ENCODE measurements around the gene FILIP1L.

The FILIP1L gene

DNA sequence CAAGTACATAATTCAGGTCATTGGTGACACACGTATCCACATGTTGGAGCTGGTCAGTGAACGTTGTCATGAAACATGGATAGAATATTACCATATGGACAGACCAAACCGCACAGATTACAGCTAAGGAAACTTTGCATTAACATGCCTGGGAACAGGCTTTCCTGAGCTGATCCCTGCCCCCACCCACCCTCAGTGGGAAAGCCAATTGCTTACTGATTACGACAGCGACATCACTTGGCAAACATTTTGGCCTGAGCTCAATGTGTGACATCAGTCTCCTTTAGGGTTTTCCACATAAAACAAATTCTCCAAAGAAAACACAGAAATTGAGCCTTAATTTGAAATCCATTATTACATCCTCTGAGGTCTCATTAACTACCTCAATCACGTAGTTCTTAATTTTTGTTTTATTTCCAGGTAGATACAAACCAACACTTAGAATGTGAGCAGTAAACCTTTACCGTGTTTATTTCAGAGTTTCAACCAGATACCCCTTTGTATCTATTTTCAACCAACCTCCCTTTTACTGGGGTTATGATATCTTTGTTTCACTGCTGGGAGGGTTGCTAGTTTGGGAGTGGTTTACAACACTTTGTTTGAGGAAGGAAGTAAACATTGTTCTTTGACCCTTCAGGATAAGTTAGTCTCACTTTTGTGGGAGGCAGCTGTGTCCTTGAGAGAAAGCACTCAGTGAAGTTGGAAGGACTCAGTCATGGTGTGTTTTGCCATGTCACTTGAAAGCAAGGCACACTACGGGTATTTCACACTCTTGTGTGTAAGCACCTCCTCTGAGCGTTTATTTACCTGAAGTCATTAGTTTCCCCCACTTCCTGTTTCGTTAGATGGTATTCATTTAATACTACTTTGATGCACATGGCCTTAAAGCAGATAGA, 193.6 kb downstream of the FILIP1L start:
- Histone ChIP-seq H3K27ac (ENCODE audit: insufficient read depth, low read length, poor library complexity, severe bottlenecking) (no peak overlapping the region), H3K9me3 (ENCODE audit: control insufficient read depth, low read length) (no peaks in the 10 kb centered on the region), H3K27me3 (replicated peaks; ENCODE audit: control insufficient read depth, insufficient read depth, low read length, poor library complexity, severe bottlenecking) (no peaks in the 10 kb centered on the region), H3K4me1 (ENCODE audit: control insufficient read depth, insufficient read depth, low read length, poor library complexity, severe bottlenecking) (no peaks in the 10 kb centered on the region), H3K4me3 (ENCODE audit: insufficient read depth, low read depth, low read length, poor library complexity, severe bottlenecking) (no peak overlapping the region), H3K36me3 (ENCODE audit: control insufficient read depth, insufficient read depth, low read length) (no peaks in the 10 kb centered on the region)
- DNase-seq: no peak

DNA sequence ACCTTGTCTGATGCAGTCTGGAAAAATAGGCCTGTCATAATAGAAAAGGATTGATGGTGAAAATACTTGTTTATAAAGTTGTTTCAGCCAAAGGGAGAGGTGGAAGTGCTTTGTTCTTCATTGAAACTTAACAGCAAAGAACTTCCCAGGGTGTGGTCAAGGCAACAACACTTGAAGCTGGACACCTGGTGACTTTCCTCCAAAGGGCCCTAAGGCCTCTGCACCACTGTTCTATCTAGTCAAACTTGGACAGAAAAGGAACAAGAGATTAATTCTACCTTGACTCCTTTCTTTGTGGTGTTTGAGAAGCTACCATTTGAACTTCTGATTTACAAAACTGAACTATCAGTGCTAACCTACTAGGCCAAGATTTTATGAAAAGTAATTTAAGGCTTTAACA, 194.6 kb downstream of the FILIP1L start:
- Histone ChIP-seq H3K4me1 (ENCODE audit: control insufficient read depth, insufficient read depth, low read length, poor library complexity, severe bottlenecking) (no peaks in the 10 kb centered on the region), H3K27ac (ENCODE audit: insufficient read depth, low read length, poor library complexity, severe bottlenecking) (no peak overlapping the region), H3K4me3 (ENCODE audit: insufficient read depth, low read depth, low read length, poor library complexity, severe bottlenecking) (no peak overlapping the region), H3K27me3 (replicated peaks; ENCODE audit: control insufficient read depth, insufficient read depth, low read length, poor library complexity, severe bottlenecking) (no peaks in the 10 kb centered on the region), H3K36me3 (ENCODE audit: control insufficient read depth, insufficient read depth, low read length) (no peaks in the 10 kb centered on the region), H3K9me3 (ENCODE audit: control insufficient read depth, low read length) (no peaks in the 10 kb centered on the region)
- DNase-seq: no peak

DNA sequence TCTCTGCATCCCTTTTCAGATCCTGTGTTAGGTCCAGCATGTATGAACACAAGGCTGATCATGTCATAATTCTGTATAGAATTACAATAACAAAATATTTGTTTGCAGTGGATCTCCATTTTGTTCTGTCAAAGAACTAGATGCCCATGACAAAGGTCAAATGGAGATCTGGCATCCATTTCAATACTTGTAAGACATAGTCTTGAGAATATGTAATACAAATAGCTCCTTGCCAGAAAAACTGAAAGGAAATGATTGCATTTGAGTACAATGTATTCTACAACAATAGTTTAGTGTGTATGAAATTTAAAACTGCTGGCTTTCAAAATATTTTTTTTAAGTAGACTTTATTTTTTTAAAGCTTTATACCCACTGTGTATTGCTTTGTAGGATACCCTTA, 195.6 kb downstream of the FILIP1L start:
- Histone ChIP-seq H3K4me1 (ENCODE audit: control insufficient read depth, insufficient read depth, low read length, poor library complexity, severe bottlenecking) (no peaks in the 10 kb centered on the region), H3K36me3 (ENCODE audit: control insufficient read depth, insufficient read depth, low read length) (no peaks in the 10 kb centered on the region)
- DNase-seq: no peak

DNA sequence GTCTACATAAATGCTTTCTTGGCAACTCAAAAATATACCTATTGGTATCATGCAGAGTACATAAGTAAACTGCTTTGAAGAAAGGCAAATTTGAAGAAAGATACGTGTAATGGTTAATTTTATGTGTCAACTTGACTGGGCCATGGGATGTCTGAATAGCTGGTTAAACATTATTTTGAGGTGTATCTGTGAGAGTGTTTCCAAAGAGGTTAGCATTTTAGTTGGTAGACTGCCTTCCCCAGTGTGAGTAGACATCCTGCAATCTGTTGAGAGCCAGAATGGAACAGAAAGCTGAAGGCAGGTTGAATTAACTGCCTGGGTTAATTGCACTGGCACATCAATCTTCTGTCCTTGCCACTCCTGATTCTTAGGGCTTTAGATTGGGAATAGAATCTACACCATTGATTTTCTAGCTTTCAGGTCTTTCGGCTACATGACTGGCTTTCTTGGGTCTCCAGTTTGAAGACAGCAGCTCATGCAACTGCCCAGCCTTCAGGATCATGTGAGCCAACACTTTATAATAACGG, 198.3 kb downstream of the FILIP1L start:
- Histone ChIP-seq H3K9me3 (ENCODE audit: control insufficient read depth, low read length) (no peaks in the 10 kb centered on the region), H3K27ac (ENCODE audit: insufficient read depth, low read length, poor library complexity, severe bottlenecking) (no peak overlapping the region), H3K4me1 (ENCODE audit: control insufficient read depth, insufficient read depth, low read length, poor library complexity, severe bottlenecking) (no peaks in the 10 kb centered on the region), H3K27me3 (replicated peaks; ENCODE audit: control insufficient read depth, insufficient read depth, low read length, poor library complexity, severe bottlenecking) (no peaks in the 10 kb centered on the region), H3K36me3 (ENCODE audit: control insufficient read depth, insufficient read depth, low read length) (no peaks in the 10 kb centered on the region), H3K4me3 (ENCODE audit: insufficient read depth, low read depth, low read length, poor library complexity, severe bottlenecking) (no peak overlapping the region)
- DNase-seq: no peak

More for the DNA sequence above, 195.6 kb downstream of the FILIP1L start:
- Histone ChIP-seq H3K27ac (ENCODE audit: insufficient read depth, low read length, poor library complexity, severe bottlenecking) (no peak overlapping the region), H3K9me3 (ENCODE audit: control insufficient read depth, low read length) (no peaks in the 10 kb centered on the region), H3K27me3 (replicated peaks; ENCODE audit: control insufficient read depth, insufficient read depth, low read length, poor library complexity, severe bottlenecking) (no peaks in the 10 kb centered on the region), H3K4me3 (ENCODE audit: insufficient read depth, low read depth, low read length, poor library complexity, severe bottlenecking) (no peak overlapping the region)

DNA sequence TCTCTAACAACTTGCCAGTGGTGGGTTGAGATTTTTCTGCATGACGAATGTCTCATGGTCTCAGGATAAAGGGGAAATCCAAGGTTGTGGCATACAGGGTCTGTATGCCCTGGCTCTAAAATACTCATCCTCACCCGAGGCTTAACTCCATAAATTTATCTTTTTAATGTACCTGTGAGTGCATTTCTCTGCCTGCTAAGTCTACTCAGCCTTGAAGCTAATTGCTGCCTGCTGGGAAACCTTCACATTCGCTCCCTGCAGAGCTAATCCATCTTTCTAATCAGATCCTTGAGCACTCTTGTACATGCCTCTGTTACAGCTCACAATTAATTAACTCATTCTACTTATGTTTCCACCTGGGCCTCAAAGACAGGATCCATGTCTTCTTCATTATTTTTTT, 202.9 kb downstream of the FILIP1L start:
- no peak for DNase-seq
- H3K4me1 ChIP-seq (ENCODE audit: control insufficient read depth, insufficient read depth, low read length, poor library complexity, severe bottlenecking): no peaks in the 10 kb centered on the region
- H3K36me3 ChIP-seq (ENCODE audit: control insufficient read depth, insufficient read depth, low read length): no peaks in the 10 kb centered on the region
- no peaks in the 10 kb centered on the region for H3K9me3 ChIP-seq (ENCODE audit: control insufficient read depth, low read length)
- H3K27ac ChIP-seq (ENCODE audit: insufficient read depth, low read length, poor library complexity, severe bottlenecking): no peak overlapping the region
- no peaks in the 10 kb centered on the region for H3K27me3 ChIP-seq (replicated peaks; ENCODE audit: control insufficient read depth, insufficient read depth, low read length, poor library complexity, severe bottlenecking)
- no peak overlapping the region for H3K4me3 ChIP-seq (ENCODE audit: insufficient read depth, low read depth, low read length, poor library complexity, severe bottlenecking)

GRCh38 chr3:99910752-99911290, 203.5 kb downstream of the FILIP1L start:
- no peak overlapping the region for H3K27ac ChIP-seq (ENCODE audit: insufficient read depth, low read length, poor library complexity, severe bottlenecking)
- H3K4me1 ChIP-seq (ENCODE audit: control insufficient read depth, insufficient read depth, low read length, poor library complexity, severe bottlenecking): no peaks in the 10 kb centered on the region
- DNase-seq: no peak
- no peaks in the 10 kb centered on the region for H3K27me3 ChIP-seq (replicated peaks; ENCODE audit: control insufficient read depth, insufficient read depth, low read length, poor library complexity, severe bottlenecking)
- no peaks in the 10 kb centered on the region for H3K36me3 ChIP-seq (ENCODE audit: control insufficient read depth, insufficient read depth, low read length)
- no peak overlapping the region for H3K4me3 ChIP-seq (ENCODE audit: insufficient read depth, low read depth, low read length, poor library complexity, severe bottlenecking)
- no peaks in the 10 kb centered on the region for H3K9me3 ChIP-seq (ENCODE audit: control insufficient read depth, low read length)

GRCh38 chr3:99909714-99910495, 204.4 kb downstream of the FILIP1L start:
- H3K9me3 ChIP-seq (ENCODE audit: control insufficient read depth, low read length): no peaks in the 10 kb centered on the region
- H3K4me3 ChIP-seq (ENCODE audit: insufficient read depth, low read depth, low read length, poor library complexity, severe bottlenecking): no peak overlapping the region
- no peak overlapping the region for H3K27ac ChIP-seq (ENCODE audit: insufficient read depth, low read length, poor library complexity, severe bottlenecking)
- H3K4me1 ChIP-seq (ENCODE audit: control insufficient read depth, insufficient read depth, low read length, poor library complexity, severe bottlenecking): no peaks in the 10 kb centered on the region
- H3K36me3 ChIP-seq (ENCODE audit: control insufficient read depth, insufficient read depth, low read length): no peaks in the 10 kb centered on the region
- H3K27me3 ChIP-seq (replicated peaks; ENCODE audit: control insufficient read depth, insufficient read depth, low read length, poor library complexity, severe bottlenecking): no peaks in the 10 kb centered on the region
- no peak for DNase-seq

DNA sequence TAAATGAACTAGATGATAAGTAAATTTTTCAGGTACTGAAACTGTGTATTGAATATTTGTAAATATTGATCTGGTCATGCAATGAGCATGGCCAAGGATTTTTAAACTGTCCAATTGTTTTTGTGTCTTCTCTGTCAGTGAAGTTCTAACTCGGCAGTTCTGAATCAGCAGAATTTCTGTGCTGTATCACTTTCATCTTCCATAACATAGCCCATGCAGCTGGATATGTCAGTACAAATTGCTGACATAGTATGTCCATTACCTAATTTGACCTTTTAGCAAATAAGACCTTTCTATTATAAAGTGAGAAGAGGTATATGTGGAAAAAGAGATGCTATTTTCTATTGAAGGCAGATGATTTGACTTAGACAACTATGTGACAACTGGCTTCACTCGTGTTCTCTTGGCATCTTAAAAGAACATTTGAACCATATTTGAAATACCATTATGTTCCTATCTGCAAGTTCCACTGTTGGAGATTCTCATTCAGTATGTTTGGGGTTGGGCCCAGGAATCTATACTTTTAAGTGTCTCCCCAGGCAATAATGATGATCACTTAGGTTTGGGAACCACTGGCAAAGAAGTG, 206.2 kb downstream of the FILIP1L start:
- no peak for DNase-seq
- H3K27ac ChIP-seq (ENCODE audit: insufficient read depth, low read length, poor library complexity, severe bottlenecking): no peak overlapping the region
- no peak overlapping the region for H3K4me3 ChIP-seq (ENCODE audit: insufficient read depth, low read depth, low read length, poor library complexity, severe bottlenecking)
- no peaks in the 10 kb centered on the region for H3K4me1 ChIP-seq (ENCODE audit: control insufficient read depth, insufficient read depth, low read length, poor library complexity, severe bottlenecking)
- no peaks in the 10 kb centered on the region for H3K9me3 ChIP-seq (ENCODE audit: control insufficient read depth, low read length)
- H3K36me3 ChIP-seq (ENCODE audit: control insufficient read depth, insufficient read depth, low read length): no peaks in the 10 kb centered on the region
- H3K27me3 ChIP-seq (replicated peaks; ENCODE audit: control insufficient read depth, insufficient read depth, low read length, poor library complexity, severe bottlenecking): no peaks in the 10 kb centered on the region

- no peaks in the 10 kb centered on the region for H3K4me1 ChIP-seq (ENCODE audit: control insufficient read depth, insufficient read depth, low read length, poor library complexity, severe bottlenecking)
- H3K36me3 ChIP-seq (ENCODE audit: control insufficient read depth, insufficient read depth, low read length): no peaks in the 10 kb centered on the region
- no peaks in the 10 kb centered on the region for H3K9me3 ChIP-seq (ENCODE audit: control insufficient read depth, low read length)
- no peaks in the 10 kb centered on the region for H3K27me3 ChIP-seq (replicated peaks; ENCODE audit: control insufficient read depth, insufficient read depth, low read length, poor library complexity, severe bottlenecking)
- no peak overlapping the region for H3K27ac ChIP-seq (ENCODE audit: insufficient read depth, low read length, poor library complexity, severe bottlenecking)
- no peak overlapping the region for H3K4me3 ChIP-seq (ENCODE audit: insufficient read depth, low read depth, low read length, poor library complexity, severe bottlenecking)
- DNase-seq: no peak
Measured at GRCh38 chr3:99903869-99904268, 210.4 kb downstream of the FILIP1L start.
